PC-3 (cell line): Measurements from ENCODE around the gene YJEFN3.

Source experiments
- CTCF ChIP-seq: fragments of 300-600 bp; sonication (generic); conservative IDR thresholded peaks from 2 replicates; pipeline ENCODE4 v1.5.1; 2017; ENCODE audit warnings: antibody characterized with exemption, low read depth, mild to moderate bottlenecking, low read length
- EZH2 ChIP-seq: fragments of 300-600 bp; sonication (generic); IDR thresholded peaks from one replicate; pipeline ENCODE4 v1.6.1; 2017; ENCODE audit warnings: antibody characterized with exemption, mild to moderate bottlenecking, low read length; ENCODE audit not compliant: unreplicated experiment
- EZH2phosphoT487 ChIP-seq: fragments of 300-600 bp; sonication (generic); IDR thresholded peaks from 2 replicates; pipeline ENCODE4 v1.6.1; 2018; ENCODE audit warnings: mild to moderate bottlenecking, antibody characterized with exemption, low read length, borderline replicate concordance

- TF ChIP-seq EZH2: no peak
- no peak for TF ChIP-seq CTCF
- TF ChIP-seq EZH2phosphoT487: no peak
These were observed 21.8 kb downstream of the YJEFN3 start for GRCh38 chr19:19550485-19550929.
